NCI-H2227 (cell line): ENCODE data around the gene MMP23B.

ENCODE experiments used
- DNase-seq: peaks from one replicate; lab custom pipeline; 2025; ENCODE audit not compliant: unreplicated experiment; lab: John Stamatoyannopoulos, UW

The MMP23B gene

GRCh38 chr1:1618396-1619068 is 13.4 kb upstream of the MMP23B start:
- no peak for DNase-seq

- DNase-seq: no peak
Measured at GRCh38 chr1:1619917-1620361, 12.0 kb upstream of the MMP23B start.

GRCh38 chr1:1620433-1621139 is 11.4 kb upstream of the MMP23B start:
- DNase-seq: no peak

GRCh38 chr1:1621173-1622009 is 10.6 kb upstream of the MMP23B start:
- DNase-seq: no peak

GRCh38 chr1:1622010-1622787 is 9.8 kb upstream of the MMP23B start:
- no peak for DNase-seq

- no peak for DNase-seq
Measured at GRCh38 chr1:1622788-1623094, 9.2 kb upstream of the MMP23B start.

- DNase-seq: no peak
Measured at GRCh38 chr1:1623181-1623630, 8.8 kb upstream of the MMP23B start.

- no peak for DNase-seq
Measured at GRCh38 chr1:1623631-1624442, 8.1 kb upstream of the MMP23B start.

GRCh38 chr1:1624443-1625403 is 7.2 kb upstream of the MMP23B start:
- DNase-seq: peak; percentile 35

- no peak for DNase-seq
Measured at GRCh38 chr1:1625404-1625775, 6.6 kb upstream of the MMP23B start.

GRCh38 chr1:1625824-1626206 is 6.2 kb upstream of the MMP23B start:
- no peak for DNase-seq

- DNase-seq: no peak
Measured at GRCh38 chr1:1626207-1627141, 5.5 kb upstream of the MMP23B start.

GRCh38 chr1:1627261-1627828 is 4.6 kb upstream of the MMP23B start:
- DNase-seq: no peak

- no peak for DNase-seq
Measured at GRCh38 chr1:1627829-1628753, 3.9 kb upstream of the MMP23B start.

- no peak for DNase-seq
Measured at GRCh38 chr1:1628754-1629429, 3.1 kb upstream of the MMP23B start.
